Uterus (tissue), 4 donors: ENCODE measurements around the gene PCDHA4. TPM values are rescaled to one million over a fixed set of nuclear protein-coding genes. Genes with fewer than 3 reads are reported as not detected.
"Not testable (repeated sequence)": the region's sequence is repeated elsewhere in the genome, so short reads cannot be mapped to it uniquely, and the experiment has no call there.

Experiments used
- DNase-seq, 2 donors: peaks; one replicate each; pipeline ENCODE4 v3.0.0-alpha.2; 2019 to 2020
- H3K27ac ChIP-seq, 2 donors: fragments of 200-600 bp; sonication (generic); 1 replicate in 1 of 2; 2 replicates in 1 of 2; pipeline ENCODE4 v1.5.1; 2016 to 2018
- H3K27me3 ChIP-seq, 2 donors: fragments of 200-600 bp; sonication (generic); one replicate each; pipeline ENCODE4 v1.5.1; 2018 to 2019; ENCODE audit warnings: control low read depth in 1 of 2
- H3K36me3 ChIP-seq, 2 donors: fragments of 200-600 bp; sonication (generic); one replicate each; pipeline ENCODE4 v1.5.1; 2019; ENCODE audit warnings: control low read depth in 1 of 2
- H3K4me1 ChIP-seq, 2 donors: fragments of 200-600 bp; sonication (generic); one replicate each; pipeline ENCODE4 v1.5.1; 2018 to 2019; ENCODE audit warnings: control low read depth in 1 of 2
- H3K4me3 ChIP-seq, 2 donors: fragments of 200-600 bp; sonication (generic); 1 replicate in 1 of 2; 2 replicates in 1 of 2; pipeline ENCODE4 v1.5.1; 2018 to 2019; ENCODE audit warnings: mild to moderate bottlenecking in 1 of 2
- H3K9me3 ChIP-seq, 2 donors: fragments of 200-600 bp; sonication (generic); one replicate each; pipeline ENCODE4 v1.5.1; 2019; ENCODE audit warnings: control low read depth in 1 of 2
- CTCF ChIP-seq, 4 experiments: fragments of 200-600 bp in 2 of 4; fragments of 450-650 bp in 2 of 4; sonication (generic) in 2 of 4; IDR thresholded peaks; one replicate each; pipeline ENCODE4 v1.5.1; 2016 to 2019; ENCODE audit warnings: antibody characterized with exemption in 4 of 4, mild to moderate bottlenecking in 2 of 4, moderate library complexity in 1 of 4
- POLR2A ChIP-seq, 2 donors: fragments of 450-650 bp; IDR thresholded peaks; one replicate each; pipeline ENCODE4 v1.6.1; 2016; ENCODE audit warnings: antibody characterized with exemption in 2 of 2, mild to moderate bottlenecking in 1 of 2, moderate library complexity in 1 of 2
- intact Hi-C: fragments of 100-400 bp; cut with DNase I; formaldehyde crosslinking; loops from one replicate; pipeline ENCODE4 v1.15.1; 2023; ENCODE audit warnings: low total_unique reads
- total RNA-seq, 4 donors: library from RNA; depleted of rRNA in 3 of 4; stranded (reverse); fragments of >200 nt in 3 of 4; gene quantifications; one replicate each; pipeline versions ENCODE4 v1.1.0 to v1.2.4, GENCODE V29; 2014 to 2023
- donor health status: DM: yes; HTN: yes; CAD: no.

Gene PCDHA4
- total RNA-seq, 4 donors from 2014 or later: 0.26 to 5.8 (median 0.59) TPM

DNA sequence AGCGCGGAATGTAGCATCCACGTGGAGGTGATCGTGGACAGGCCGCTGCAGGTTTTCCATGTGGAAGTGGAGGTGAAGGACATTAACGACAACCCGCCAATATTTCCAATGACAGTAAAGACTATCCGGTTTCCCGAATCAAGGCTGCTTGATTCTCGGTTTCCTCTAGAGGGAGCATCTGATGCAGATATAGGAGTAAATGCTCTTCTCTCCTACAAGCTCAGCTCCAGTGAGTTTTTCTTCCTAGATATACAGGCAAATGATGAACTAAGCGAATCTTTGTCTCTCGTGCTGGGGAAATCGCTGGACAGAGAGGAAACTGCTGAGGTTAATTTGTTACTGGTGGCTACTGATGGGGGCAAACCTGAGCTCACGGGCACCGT lies 11.6 kb upstream of the PCDHA4 start:
- intact Hi-C loops: no loop called here
- DNase-seq: no peak
- Histone ChIP-seq H3K4me1 (no peaks in the 10 kb centered on the region), H3K4me3 (peak overlapping the region in 1 of 2 donors; percentile 23), H3K36me3 (no peaks in the 10 kb centered on the region), H3K27me3 (no peaks in the 10 kb centered on the region), H3K27ac (no peak overlapping the region), H3K9me3 (peaks cover 0 to 7% of the 10 kb centered on the region in 2 donors)
- TF ChIP-seq POLR2A (IDR thresholded peaks at IDR 0.05): no peak
- TF ChIP-seq CTCF (IDR thresholded peaks at IDR 0.05): peak in 1 of 4 experiments; percentile 4

- intact Hi-C loops, DNase-seq, H3K4me1 ChIP-seq, H3K27me3 ChIP-seq, H3K36me3 ChIP-seq, H3K27ac ChIP-seq, H3K9me3 ChIP-seq, H3K4me3 ChIP-seq: not testable (repeated sequence)
Observed at GRCh38 chr5:140796072-140796717, 10.7 kb upstream of the PCDHA4 start.

DNA sequence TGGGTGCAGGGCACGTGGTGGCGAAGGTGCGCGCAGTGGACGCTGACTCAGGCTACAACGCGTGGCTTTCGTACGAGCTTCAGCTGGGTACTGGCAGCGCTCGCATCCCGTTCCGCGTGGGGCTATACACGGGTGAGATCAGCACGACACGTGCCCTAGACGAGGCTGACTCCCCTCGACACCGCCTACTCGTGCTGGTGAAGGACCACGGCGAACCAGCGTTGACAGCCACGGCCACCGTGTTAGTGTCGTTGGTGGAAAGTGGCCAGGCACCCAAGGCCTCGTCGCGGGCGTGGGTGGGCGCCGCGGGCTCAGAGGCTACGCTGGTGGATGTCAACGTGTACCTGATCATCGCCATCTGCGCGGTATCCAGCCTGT lies 10.2 kb upstream of the PCDHA4 start:
- TF ChIP-seq CTCF (IDR thresholded peaks at IDR 0.05) (no peak), POLR2A (IDR thresholded peaks at IDR 0.05) (no peak)
- intact Hi-C loops: no loop called here

DNA sequence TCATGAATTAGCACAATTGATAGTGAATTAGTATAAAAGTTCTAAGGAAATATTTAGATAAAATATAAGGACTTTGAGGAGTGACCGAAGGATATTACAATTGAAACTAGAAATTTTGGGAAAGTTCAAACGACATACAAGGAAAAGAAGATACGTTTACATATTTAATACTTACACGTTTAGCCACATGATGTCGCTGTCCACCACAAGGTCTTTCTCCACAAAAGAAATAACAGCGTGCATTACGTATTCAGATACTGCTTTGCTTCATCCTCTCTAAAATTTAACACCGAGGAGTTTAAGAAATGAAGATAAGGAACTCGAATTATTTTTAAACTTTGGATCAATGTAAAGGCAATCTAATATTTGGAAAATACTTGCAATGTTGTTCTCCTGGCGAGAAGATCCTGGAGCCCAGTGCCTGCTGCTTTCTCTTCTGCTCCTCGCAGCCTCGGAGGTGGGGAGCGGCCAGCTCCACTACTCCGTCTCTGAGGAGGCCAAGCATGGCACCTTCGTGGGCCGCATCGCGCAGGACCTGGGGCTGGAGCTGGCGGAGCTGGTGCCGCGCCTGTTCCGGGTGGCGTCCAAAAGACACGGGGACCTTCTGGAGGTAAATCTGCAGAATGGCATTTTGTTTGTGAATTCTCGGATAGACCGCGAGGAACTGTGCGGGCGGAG lies 5.9 kb upstream of the PCDHA4 start, which contains the start of gene PCDHA3:
Gene PCDHA3, plus strand, starts transcription at position 242 of the 678 bp plus-strand sequence.
- peak within 1 kb of the TSS in 1 of 2 donors; percentile 59 for H3K27ac ChIP-seq
- peak within 1 kb of the TSS; percentile 2 to 29 for H3K4me3 ChIP-seq

More for the DNA sequence above, 10.2 kb upstream of the PCDHA4 start:
- H3K27ac ChIP-seq: no peak overlapping the region
- DNase-seq: no peak
- no peaks in the 10 kb centered on the region for H3K27me3 ChIP-seq
- no peaks in the 10 kb centered on the region for H3K36me3 ChIP-seq
- H3K4me3 ChIP-seq: no peak overlapping the region
- H3K9me3 ChIP-seq: peaks cover 0 to 7% of the 10 kb centered on the region in 2 donors
- no peaks in the 10 kb centered on the region for H3K4me1 ChIP-seq

DNA sequence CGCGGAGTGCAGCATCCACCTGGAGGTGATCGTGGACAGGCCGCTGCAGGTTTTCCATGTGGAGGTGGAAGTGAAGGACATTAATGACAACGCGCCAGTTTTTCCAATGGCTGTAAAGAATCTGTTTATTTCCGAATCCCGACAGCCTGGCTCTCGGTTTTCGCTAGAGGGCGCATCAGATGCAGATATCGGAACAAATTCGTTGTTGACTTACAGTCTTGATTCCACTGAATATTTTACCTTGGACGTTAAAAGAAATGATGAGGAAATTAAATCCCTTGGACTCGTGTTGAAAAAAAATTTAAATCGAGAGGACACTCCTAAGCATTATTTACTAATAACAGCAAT lies 5.4 kb upstream of the PCDHA4 start:
- Histone ChIP-seq H3K4me1 (no peaks in the 10 kb centered on the region), H3K27me3 (no peaks in the 10 kb centered on the region), H3K27ac (peak overlapping the region in 1 of 2 donors; percentile 59), H3K4me3 (peak overlapping the region; percentile 2 to 29), H3K36me3 (no peaks in the 10 kb centered on the region), H3K9me3 (peaks cover 0 to 4% of the 10 kb centered on the region in 2 donors)
- intact Hi-C loops: no loop called here
- no peak for DNase-seq
- TF ChIP-seq CTCF (IDR thresholded peaks at IDR 0.05) (peak in 2 of 4 experiments; percentile 8 to 27), POLR2A (IDR thresholded peaks at IDR 0.05) (no peak)

More for the DNA sequence above, 5.9 kb upstream of the PCDHA4 start, which contains the start of gene PCDHA3:
- H3K27me3 ChIP-seq: no peaks in the 10 kb centered on the region
- DNase-seq: no peak
- H3K36me3 ChIP-seq: no peaks in the 10 kb centered on the region
- TF ChIP-seq POLR2A (IDR thresholded peaks at IDR 0.05) (no peak), CTCF (IDR thresholded peaks at IDR 0.05) (peak in 2 of 4 experiments; percentile 27 to 32)
- no peaks in the 10 kb centered on the region for H3K4me1 ChIP-seq
- intact Hi-C loops: no loop called here
- peaks cover 0 to 7% of the 10 kb centered on the region in 2 donors for H3K9me3 ChIP-seq

DNA sequence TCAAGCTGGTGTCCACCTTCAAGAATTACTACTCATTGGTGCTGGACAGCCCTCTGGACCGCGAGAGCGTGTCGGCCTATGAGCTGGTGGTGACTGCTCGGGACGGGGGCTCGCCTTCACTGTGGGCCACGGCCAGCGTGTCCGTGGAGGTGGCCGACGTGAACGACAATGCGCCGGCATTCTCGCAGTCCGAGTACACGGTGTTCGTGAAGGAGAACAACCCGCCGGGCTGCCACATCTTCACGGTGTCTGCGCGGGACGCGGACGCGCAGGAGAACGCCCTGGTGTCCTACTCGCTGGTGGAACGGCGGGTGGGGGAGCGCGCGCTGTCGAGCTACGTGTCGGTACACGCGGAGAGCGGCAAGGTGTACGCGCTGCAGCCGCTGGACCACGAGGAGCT lies 4.5 kb upstream of the PCDHA4 start:
- DNase-seq, H3K4me3 ChIP-seq, intact Hi-C loops, H3K27me3 ChIP-seq, H3K27ac ChIP-seq, H3K4me1 ChIP-seq, H3K9me3 ChIP-seq, H3K36me3 ChIP-seq: not testable (repeated sequence)
